Measurements from ENCODE around the gene RPL13.
"Not testable (repeated sequence)": the region's sequence is repeated elsewhere in the genome, so short reads cannot be mapped to it uniquely, and the experiment has no call there.

The RPL13 gene

DNA sequence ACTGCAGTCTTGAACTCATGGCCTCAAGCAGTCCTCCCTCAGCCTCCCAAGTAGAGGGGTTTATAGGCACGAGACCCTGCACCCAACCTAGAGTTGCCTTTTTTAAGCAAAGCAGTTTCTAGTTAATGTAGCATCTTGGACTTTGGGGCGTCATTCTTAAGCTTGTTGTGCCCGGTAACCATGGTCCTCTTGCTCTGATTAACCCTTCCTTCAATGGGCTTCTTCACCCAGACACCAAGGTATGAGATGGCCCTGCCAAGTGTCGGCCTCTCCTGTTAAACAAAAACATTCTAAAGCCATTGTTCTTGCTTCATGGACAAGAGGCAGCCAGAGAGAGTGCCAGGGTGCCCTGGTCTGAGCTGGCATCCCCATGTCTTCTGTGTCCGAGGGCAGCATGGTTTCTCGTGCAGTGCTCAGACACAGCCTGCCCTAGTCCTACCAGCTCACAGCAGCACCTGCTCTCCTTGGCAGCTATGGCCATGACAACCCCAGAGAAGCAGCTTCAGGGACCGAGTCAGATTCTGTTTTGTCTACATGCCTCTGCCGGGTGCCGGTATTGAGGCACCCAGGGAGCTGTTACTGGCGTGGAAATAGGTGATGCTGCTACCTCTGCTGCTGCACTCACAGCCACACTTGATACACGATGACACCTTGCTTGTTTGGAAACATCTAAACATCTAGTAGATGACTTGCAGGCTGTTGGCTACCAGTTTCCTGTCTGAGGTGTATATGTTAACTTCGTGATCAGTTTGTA is 3.3 kb downstream of the RPL13 start:
- DNase-seq, result no peak

DNA sequence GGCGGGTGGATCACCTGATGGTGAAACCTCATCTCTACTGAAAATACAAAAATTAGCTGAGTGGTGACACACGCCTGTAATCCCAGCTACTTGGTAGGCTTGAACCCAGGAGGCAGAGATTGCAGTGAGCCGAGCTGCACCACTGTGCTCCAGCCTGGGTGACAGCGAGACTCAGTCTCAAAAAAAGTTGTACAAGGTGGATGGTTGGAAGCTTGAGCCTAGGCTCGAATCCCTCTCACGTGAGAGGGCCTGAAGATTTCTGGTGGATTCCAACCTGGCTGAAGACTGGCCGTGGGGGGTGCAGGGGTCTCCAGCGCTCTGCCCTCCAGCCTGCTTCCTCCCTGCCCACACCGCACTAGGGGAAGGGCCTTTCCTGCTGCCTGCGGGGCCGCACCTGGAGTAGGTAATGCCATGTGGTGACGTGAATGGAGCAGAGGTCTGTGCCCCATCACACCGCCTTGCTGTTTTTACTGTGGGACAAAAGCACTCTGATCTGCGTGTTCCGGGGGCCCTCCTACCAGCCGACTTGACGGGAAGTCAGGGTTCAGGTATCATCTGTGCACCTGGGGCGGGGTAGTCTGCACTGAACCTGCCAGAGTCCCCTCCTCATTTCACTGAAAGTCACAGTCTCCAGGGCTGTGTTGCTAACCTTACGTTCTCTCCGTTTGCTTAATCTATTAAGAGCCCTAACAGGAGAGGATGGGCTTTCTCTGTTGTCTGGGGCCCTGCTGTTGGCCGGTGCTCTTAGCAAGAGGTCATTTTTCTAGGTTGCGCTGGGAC is 4.2 kb downstream of the RPL13 start:
- no peak for DNase-seq

DNA sequence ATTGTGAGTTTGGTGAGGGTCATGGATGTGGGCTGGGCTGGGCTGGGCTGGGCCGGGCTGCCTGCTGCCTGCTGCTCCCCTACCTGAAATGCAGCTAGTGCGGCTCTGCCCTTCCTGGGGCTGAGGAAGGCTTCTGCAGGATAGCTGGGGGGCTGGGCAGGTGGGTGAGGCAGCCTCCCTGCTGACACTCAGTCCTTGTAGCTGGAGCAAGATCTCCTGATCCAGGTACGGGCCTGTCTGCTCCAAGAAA is 4.7 kb downstream of the RPL13 start:
- no peak for DNase-seq

DNA sequence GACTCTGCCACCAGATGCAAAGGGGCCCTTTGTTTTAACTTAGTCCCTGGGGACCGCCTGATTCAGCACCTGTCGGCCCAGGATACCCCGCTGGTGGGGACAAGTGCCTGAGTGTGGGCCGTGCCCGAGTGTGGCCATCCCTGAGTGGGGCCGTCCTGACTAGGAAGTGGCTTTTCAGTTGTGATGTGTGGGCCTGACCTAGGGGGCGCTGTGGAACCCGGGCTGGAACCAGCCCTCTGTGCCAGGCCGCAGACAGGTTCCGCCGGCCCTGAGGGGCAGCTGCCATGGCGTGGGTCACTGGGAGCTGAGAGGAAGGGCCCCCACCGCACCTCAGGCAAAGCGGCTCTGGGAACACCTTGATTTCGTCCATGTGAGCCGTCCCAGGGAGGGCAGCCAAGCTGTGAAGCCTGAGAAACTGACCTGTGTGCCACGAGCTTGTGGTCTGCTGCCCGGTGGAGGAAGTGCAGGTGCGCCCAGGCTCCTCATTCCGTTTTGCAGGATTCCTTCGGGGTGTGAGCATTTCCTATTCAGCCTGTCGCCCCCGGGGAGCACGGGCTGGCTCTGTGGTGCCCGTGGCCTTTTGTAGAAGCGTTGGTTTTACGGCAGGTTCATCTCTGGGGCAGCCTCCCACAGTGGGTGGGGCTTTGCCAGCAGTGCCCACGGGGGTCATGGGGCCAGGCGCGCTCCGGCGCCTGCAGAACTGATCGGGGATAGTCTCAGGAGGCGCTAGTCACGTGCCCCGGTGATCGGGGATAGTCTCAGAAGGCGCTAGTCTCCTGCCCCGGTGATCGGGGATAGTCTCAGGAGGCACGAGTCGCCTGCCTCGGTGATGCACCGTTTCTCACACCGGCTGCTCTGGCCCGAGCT is 5.3 kb downstream of the RPL13 start:
- DNase-seq, result no peak

DNA sequence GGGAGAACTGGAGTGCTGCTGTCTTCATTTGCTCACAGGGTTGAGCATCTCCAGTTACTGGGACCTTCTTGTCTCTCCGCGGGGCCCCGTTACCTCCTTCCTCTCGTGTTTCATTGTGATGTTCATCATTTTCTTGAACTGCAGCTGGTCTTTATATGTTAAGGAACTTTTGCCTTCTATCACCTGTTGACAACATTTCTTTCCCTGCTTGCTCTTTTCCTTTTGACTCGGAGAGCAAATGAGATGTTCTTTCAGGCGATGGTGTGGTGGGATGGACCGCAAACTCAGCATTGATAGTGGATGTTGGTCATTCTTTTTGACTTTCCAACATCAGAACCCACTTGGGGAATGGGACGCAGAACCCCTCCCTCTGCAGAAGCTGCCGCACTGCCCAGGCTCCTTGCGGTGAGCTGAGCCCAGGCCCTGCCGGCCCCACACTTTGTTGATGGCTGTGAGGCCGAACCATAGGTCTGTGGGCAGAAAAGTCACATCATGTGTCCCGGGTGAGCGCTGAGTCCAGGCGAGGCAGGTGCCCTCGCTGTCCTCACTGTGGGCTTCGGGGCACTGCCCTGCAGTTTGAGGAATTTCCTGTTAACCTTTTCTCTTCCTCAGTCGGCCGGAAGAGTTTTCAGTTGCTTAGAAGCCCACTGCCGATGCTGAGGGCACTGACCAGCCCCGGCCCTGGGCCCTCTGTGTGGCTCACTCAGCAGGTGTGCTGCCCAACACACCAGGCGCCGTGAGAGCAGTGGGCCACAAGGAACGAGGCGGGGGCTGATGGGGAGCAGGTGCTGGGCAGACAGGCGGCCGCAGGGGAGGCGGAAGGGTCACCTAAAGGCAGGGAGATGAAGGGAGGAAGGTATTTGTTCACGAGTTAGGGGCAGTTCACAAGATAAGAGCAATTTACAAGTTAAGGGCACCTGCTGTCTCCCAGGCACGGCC is 7.4 kb downstream of the RPL13 start:
- DNase-seq, result no peak

DNA sequence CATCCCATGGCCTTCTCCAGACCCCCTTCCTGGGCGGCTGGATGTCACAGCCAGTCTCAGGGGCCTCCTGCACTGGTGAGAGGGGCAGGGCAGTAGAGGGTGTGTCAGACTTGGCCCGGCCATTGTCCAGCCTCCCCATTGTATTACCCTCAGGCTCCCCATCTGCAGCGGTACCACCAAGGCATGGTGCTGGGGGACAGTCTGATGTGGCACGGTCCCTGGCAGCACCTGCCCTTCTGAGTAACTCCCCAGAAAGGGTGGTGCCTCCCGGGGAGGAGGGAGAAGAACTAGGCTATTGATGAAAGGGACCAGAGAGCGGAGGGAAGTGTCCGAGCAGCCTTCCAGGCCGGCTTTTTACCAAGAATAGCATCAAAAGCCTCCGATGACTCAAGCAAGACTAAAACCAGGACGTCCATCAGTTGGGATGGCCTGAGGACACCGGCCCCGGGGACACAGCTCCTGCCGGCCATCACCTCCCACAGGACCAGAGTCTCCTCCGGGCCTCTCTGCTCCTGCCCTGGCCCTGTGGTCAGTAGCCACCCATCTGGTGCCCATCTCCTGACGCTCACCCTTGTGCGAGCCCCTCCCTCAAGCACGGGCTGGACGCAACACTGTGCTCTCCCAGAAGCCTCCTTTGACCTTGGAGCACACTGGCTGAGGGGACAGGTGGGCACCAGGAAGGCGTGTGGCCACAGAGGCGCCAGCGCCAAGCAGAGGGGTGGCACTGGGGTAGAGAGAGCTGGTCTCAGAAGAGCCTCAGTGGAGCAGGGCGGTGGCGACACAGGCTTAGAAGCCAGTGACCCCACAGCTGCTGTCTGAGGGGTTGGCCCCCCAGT is 9.2 kb downstream of the RPL13 start:
- DNase-seq, result no peak

DNA sequence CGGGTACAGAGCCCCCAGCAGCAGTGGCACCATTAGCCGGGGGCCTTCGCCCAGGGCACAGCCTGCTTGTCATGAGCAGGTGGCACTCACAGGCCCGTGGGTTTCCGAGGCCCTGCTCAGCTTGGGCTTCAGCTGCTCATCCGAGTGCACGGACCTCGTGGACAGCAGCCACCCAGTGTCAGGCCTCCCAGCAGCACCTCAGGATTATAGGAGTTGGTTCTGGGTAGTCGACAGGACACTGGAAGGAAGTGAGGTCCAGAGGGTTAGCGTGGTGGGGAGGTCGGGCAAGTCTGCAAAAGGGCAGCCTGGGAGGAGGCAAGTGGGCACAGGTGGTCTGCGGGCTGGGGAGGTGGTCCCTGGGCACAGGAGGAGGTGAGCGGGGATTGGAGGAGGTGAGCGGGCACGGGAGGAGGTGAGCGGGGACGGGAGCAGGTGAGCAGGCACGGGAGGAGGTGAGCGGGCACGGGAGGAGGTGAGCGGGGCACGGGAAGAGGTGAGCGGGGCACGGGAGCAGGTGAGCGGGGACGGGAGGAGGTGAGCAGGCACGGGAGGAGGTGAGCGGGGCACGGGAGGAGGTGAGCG is 10.0 kb downstream of the RPL13 start:
- DNase-seq, result no peak

DNA sequence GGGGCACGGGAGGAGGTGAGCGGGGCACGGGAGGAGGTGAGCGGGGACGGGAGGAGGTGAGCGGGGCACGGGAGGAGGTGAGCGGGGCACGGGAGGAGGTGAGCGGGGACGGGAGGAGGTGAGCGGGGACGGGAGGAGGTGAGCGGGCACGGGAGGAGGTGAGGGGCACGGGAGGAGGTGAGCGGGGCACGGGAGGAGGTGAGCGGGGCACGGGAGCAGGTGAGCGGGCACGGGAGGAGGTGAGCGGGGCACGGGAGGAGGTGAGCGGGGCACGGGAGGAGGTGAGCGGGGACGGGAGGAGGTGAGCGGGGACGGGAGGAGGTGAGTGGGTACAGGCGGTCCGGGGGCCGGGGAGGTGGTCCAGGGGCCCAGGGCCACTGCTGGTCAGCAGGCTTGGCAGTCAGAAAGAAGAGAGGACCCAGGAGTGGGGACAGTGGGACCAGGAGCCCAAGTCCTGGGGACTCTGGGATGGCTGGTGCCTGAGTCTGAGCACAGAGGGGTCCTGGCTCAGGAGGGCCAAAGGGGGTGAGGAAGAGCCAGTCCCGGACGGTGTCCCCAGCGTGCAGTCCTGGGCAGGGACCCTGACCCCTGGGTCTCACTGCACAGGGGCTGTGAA is 10.6 kb downstream of the RPL13 start:
- not testable (repeated sequence) for DNase-seq

DNA sequence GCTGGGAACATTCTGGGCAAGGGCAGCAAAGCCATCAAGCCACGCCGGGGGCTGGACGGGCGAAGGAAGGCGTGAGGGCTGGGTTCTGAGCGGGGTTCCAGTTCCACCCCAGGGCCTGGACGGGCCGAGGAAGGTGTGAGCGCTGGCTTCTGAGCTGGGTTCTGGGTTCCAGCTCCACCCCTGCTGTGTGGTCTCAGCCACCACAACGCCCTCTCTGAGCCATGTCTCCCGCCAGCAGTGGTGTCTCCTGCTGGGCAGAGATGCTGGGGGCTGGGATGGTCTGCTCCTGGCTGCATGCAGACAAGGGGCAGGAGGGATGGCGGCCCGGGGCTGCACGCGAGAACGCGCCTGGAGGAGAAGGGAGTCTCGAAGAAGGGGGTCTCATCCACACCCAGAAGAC is 11.2 kb downstream of the RPL13 start:
- no peak for DNase-seq

DNA sequence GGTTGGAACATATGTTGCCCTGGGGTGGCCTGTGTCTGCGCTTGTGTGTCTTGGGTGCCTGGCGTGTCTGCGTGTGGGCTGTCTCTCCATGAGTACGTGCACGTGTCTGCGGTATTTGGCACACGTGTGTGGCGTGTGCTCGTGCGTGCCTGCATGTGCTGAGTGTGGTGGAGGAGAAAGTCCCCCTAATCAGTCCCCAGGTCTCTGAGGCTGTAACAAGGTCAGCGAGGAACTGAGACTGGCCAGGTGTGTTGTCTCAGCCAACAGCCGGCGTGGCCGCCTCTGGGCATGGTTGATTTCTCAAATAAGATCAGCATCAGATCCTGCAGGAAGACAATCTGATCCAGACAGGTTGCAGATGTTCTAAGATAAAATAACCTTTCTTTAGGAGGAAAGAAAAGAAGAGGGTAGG is 11.6 kb downstream of the RPL13 start:
- no peak for DNase-seq

DNA sequence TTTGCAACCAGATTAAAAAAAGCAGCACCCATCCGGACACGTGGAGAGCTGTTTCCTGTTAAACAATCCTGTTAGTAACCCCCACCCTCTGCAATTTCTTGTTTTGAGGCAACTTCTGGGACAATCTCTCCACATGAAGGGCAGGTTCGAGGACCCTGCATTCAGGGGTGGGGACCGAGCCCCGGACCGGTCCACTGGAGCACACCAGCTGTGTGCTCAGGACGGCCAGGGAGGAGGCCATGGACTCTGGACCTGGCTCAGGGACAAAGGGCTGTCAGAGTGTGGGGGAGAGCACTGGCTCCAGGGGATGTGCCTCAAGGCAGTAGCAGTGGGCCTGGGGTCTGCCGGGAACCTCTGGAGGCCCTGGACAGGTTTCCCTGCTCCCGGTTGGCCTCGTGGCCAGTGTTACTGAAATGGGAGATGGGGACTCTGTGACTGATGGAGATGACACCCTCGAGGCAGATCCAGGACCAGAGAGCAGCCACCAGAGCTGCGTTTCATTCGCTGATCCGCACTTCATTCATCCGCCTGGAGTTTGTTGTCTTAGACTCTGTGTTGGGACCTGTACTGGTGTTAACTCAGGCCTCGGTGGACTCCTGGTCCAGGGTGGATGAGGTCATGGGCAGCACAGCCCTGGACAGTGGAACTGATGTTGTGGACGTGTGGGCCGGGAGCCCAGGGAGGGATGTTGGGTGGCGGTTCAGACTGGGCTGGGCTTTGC is 12.2 kb downstream of the RPL13 start:
- no peak for DNase-seq

DNA sequence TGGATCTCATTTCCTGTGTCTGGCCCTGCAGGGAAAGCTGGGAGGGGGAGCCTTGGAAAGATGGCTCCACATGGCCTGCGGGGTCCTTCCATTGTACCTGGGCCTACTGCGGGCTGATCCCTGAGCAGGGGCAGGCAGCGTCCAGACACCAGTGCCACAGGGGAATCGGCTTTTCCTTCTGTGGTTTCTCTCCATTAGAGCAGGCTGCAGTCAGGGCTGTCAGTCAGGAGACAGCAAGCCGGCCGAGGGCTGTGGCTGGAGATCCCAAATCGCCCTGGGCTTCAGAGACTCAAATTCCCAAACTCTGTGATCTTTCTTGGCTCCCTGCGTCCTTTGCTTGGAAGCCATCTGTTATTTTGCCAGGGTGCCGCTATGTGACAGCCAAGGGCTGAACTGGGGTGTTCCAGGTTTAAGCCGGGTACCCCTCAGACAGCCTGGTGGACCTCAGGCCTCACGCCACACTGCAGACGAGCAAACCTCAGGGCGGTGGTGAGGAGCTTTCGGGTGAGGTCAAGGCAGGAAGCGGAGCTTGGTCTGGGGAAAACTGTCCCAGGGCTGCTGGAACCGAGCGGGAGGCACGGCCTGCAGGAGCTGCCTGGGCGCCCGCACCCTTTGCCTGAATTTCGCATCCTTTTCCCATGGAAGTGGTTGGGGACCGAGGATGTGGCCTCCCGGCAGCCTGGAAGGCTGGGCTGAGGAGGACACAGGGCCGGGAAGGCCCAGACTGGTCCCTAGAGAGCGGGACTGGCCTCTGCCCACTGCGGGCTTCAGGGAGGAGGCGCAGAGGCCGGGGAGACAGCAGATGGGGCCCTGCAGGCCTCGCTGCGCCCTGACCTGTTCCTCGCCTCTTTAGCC is 13.6 kb downstream of the RPL13 start:
- DNase-seq, result no peak

DNA sequence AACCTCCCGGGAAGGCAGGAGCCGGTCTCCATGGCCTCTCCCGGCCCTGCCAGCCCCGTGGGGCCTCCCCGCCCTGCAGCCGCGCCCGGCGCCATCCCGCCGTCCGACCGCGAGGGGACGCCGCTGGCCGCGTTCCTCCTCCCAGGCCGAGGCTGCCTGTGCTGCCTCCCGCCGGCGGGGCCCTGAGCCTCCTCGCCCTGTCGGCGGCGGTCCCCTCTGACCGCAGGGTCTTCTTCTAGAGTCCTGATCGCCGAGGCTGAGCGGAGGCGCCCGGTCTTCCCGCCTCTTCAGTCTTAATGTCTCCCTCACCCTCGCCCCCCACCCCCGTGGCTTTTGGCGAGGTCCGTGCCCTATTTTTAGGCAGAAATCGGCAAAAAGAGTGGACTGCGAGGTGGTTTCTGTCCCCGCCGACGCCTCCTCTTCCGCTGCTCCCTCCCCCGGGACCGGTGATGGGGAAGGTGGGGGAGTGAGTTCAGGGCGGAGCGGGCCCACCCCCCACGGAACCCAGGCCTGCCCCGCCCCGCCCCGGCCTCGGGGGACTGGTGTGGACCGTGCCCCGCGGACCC is 14.3 kb downstream of the RPL13 start:
- DNase-seq, result no peak

DNA sequence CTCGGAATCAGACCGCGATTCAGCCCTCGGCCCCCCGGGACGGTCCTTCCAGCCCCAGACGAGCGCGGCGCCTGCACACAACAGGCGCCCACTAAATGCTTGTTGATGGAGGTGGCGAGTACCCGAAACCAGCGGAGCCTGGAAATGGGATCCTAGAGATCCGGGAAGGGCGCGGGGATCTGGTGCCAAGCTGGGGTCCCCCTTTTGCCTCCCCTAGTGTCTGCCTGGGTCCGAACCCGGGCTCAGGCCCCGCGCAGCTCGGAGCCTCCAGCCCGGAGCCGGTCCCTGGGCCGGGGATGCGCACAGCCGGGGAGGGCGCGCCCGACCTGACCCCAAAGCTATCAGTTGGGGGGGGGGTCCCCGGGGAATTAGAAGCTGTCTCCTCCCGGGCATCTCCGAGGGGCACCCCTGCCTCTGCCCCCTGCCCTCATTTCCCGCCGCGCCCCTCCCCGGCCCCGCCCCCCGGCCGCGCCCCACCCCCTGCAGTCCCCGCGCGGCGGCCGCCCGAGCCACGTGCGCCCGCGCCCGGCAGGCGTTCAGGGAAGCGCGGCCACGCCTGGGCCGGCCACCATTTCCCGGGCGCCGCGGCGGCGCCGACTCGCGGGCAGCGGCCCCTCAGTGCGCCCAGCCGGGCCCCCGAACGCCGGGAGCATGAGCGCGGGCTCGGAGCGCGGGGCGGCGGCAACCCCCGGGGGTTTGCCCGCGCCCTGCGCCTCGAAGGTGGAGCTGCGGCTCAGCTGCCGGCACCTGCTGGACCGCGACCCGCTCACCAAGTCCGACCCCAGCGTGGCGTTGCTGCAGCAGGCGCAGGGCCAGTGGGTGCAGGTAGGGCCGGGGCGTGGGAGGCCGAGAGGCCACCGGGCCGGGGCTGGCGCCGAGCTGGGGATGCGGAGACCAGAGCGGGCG is 15.0 kb downstream of the RPL13 start, which contains the start of gene CPNE7:
CPNE7 (plus strand) TSS at position 512 of the 906 bp plus-strand sequence; CDS start at position 652, 140 bp downstream.
- DNase-seq, result no peak

DNA sequence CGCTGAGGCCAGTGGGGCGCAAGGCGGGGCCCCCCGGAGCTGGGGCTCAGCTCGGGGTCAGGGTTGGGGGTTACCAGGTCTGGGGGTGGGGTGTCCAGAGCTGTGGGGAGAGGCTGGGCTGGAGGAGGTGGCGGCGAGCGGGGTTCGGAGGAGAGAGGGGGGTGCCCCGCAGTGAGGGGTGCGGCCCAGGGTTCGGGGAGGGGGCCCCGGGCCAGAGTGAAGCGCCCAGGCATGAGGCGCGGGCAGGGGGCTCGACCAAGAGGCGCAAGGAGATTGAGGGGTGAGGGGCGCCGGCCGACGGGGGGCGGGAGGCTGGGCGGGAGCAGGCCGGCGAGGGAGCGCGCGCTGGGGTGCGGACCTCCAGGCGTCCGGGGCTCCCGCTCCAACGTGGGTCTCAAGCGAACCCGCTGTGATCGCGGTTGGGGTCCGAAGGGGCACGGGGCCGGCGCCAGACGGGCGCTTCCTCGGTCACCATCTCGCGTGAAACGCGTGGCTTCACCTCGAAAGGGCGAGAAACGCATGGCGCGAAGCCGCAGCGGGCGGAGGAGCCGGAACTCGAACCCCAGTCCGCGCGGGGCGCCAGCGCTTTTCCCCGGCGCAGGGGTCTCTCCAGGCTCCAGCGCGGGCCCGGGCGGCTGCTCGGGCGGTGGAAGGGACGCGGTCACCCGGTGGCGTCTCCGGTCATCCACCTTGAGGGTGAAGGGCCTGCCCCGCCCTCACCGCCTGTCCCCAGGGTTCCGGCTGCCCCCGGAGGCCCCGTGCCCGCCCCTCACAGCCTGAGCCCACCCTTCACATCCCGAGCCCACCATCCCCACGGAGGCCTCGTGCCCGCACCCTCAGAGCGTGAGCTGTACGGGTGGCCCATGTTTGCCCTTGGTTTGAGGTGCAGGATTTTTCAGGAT is 15.9 kb downstream of the RPL13 start:
- DNase-seq, result no peak

DNA sequence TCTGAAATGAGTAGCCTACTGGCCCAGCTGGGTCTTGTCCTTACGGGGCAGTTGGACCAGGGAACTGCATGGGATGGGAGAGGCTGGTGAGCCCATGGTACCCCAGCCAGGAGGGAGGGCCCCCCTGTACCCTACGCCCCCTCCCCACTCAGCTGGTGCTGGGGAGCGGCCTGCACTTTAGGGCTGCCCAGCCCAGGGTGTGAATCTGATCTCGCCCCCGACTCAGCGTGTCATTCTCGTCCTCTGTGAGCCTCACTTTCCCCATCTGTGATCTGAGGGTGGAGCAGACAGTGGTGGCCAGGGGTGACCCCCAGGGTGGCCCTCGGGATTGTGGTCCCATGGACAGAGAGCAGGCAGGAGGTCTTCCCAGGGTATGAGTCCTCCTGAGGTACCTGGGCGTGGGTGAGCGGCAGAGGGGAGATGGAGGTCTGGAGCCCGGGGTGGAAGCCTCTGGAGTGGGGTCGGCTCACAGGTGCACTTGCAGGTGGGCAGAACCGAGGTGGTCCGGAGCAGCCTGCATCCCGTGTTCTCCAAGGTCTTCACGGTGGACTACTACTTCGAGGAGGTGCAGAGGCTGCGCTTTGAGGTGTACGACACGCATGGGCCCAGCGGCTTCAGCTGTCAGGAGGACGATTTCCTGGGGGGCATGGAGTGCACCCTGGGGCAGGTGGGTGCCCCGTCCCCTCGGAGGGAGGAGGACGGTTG is 16.7 kb downstream of the RPL13 start:
- no peak for DNase-seq
